ENCODE data around the gene YPEL4.
A peak's percentile ranks its signal among the peaks of the same experiment; 100 is the strongest.

YPEL4 gene

DNA sequence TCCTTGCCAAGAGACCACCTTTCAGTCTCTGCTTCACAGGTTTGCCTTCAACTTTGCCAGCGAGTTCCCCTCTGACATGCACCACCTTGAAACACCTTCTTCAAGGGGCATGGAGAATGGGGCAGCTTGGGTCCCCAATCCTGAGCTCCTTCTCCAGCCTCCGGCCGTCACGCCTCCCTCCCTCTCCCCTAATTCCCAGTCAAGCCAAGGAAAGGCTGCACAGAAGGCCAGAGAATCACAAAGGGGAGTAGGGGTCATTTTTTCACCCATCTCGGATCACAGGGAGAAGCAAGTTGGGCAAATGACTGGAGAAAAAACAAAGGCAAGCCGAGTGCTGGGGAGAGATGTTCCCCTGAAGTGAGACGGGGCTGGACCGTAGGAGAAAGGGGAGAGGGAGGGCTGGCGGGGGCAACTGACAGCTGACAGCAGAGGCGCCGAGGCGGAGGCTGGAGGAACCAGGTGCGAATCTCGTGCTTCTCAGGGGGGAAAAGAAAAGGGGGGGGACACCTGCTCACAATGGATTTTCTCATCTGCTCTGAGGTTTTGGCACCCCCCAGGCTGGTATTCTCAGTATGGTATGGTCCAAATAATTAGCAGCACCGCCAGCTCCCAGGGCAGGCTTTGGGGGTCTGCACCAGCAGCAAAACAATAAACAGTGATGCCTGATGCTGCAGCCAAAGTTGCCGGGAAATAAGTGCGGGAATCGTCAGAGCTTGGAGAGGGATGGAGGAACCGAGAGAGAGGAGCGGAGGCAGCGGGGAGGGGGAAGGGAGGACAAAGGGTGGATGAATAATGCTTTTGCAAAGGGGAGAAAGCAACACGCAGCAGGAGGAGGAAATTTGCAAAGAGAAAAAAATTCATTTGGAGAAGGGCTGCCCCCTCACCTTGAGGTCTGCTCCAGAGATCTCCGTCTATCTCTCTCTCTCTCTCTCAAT lies 644 bp downstream of the YPEL4 start:
- no peak for DNase-seq

DNA sequence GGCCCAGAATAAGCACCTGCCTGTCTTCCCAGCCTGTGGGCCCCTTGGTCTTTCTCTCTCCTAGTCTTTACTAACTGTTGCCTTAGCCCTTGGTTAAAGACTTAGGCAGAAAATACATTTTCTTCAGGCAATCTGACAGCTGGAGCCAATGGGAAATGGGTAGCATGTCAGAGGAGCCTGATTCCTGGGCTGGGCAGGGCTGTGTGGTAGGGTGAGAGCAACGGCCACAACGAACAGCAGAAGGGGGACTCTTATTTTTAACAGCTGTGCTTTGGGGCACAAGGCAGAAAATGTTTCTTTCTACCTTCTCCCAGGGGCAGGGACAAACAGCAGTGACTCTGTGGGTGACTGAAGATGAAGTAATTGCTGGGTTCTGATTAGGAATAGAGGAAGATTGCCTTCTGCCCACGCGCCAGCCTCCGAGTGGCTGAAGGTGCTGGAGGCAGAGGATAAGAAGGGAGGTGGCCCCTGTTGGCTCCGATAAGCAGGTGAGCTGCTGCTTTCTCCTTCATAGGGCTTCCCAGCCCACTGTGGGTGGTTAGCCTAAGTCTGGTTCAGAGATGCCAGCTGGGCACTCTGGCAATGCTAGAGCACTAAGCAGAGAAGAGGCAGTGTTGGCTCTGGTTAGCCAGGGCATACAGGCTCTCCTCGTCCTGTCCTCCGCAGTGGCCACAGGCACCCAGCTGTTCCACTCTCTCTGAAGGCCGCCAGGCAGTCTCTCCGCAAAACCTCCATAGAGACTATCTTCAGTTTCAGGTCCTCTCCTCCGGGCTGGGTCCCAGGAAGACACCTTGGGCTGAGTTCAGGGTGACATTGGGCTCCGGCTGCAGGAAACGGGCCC lies 1.5 kb downstream of the YPEL4 start:
- DNase-seq = no peak

DNA sequence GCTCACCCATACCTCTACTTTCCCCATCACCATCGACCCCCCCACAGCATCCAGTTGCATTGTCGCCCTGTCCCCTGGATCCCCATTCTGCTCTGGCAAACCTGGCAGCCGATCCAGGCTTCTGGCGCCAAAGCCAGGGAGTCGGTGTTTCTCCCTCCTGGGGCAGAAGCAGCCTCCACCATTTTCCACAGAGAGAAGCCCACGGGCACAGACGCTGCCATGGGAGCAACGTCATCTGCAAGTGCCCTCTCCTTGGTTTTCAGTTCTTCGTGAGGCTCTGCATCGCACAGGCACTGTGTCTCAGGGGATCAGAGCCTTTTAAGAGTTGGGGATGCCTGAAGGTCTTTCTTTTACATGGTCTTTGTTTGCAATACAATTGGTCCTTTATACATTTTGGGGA lies 2.3 kb downstream of the YPEL4 start:
- DNase-seq = no peak

DNA sequence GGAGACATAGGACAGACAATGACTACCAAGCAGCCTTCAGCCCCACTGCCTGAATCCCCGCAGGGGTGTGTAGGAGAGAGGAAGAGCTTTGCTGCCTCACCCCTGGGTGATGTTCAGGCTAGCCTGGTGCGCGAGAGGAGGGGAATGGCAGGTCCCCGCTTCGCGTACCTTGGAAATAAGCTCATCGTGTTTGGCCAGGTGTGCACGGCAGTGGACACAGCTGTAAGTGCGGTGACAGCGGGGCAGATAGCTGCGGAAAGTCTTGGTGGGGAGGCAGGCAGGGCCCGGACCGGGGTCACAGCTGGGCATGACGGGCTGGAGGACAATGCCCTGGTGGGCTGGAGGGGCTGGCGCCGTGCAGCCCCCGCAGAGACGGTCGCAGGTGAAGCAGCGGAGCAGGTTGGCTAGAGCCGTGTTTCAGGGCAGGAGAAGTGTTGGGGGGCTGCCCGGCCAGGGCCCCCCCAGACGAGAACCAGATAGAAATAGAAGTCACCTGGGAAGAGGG lies 2.9 kb downstream of the YPEL4 start:
- no peak for DNase-seq

DNA sequence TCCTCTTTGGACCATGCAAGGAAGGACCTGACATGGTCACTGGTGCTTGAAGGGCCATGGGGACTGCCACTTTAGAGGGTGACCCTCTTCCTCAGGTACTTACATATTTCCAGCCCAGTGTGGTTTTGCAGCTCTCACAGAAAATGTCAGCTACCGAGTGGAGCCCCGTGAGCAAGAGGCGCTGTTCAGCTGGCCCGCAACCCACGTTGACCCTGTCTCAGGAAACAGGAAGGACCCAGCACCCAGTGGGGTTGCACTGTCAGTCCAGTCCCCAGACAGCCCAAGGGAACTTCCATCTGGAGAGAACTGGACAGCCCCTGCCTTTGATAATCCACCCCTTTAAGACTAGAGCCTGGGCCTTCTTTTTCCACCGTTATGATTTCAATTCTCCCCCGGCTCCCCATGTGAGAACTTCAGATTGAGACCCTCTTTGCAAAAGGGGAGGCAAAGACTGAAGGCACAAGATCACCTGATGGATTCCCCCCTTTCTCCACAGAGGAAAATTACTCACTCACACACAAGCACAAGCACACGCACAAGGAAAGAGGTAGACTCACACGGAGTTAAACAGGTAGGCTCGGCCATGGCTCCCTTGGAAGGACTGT lies 3.4 kb downstream of the YPEL4 start:
- no peak for DNase-seq

DNA sequence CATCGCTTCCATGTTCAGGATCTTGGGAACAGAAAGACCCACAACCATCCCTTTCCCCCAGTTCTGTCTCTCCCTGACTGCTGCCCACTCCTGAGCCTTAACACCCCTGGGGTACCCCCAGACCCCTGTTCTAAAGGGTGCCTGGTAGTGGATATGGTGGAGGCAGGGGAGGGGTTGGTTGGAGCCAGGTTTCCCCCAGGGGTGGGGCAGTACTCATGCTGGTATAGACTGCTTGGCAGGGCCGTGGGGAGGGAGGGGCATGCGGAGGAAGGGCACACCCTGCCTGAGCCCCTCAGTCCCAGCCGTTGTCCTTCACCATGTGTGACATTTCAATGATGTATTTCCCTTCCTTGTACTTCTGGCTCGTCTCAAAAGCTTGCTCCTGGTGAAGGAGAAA lies 4.0 kb downstream of the YPEL4 start:
- DNase-seq = no peak

DNA sequence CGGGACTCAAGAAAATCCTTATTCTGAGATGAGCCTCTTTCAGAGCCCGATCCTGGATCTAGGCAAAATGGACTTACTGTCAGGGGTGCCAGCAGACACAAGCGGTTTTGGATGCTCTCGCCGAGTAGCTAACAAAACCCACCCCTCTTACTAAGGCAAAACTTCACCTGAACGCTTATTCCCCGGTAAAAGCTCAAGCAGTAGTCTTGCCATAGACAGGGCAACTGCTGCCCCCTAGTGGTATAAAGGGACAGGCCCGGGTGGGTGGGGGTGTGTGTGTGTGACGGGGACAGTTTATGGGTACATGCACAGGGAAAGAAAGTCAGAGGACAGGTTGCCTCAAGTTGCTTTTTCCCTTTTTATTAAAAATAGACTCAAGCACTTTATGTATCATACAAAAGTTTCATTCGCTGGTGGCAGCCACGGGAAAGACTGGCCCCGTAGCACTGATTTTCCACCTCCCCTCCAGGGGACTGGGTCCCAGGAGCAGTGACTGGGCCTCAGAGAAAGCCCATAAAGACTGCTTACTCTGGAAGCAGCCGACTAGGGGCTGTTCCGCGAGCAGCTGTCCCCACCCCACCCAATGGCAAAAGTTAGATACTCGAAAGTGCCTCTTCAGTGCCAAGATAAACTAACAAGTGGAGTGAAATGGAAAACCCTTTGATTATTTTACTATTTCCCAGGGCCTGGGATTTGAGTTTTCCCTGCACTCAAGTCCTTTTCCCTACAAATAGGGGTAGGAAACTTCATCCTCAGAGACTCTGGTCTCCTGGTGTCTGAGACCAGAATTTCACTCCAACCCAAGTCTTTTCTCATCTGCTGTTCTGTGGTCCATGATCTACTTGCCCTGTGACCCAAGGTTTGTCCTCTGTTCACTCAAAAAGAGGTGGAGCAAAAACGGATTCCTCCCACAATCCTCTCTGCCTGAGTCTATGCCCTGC lies 4.7 kb downstream of the YPEL4 start:
- DNase-seq = peak; percentile 61 to 83 (median 70)

DNA sequence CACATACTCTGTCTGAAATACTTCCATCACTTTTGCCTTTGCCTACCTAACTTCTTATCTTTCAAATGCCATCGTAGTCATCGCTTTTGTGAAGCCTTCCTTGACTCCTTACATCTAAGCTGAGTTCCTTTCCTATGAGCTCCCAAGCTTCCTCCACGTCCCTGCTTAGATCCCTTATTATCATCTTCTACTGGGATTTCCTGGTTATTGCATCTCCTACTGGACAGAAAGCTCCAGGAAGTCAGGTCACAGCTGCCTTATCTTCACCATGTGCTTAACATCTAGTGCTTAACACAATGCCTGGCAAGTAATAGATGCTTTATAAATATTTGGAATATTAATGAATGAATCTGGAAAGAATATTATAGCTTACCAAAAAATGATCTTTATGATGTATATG lies 5.9 kb downstream of the YPEL4 start:
- DNase-seq = no peak

DNA sequence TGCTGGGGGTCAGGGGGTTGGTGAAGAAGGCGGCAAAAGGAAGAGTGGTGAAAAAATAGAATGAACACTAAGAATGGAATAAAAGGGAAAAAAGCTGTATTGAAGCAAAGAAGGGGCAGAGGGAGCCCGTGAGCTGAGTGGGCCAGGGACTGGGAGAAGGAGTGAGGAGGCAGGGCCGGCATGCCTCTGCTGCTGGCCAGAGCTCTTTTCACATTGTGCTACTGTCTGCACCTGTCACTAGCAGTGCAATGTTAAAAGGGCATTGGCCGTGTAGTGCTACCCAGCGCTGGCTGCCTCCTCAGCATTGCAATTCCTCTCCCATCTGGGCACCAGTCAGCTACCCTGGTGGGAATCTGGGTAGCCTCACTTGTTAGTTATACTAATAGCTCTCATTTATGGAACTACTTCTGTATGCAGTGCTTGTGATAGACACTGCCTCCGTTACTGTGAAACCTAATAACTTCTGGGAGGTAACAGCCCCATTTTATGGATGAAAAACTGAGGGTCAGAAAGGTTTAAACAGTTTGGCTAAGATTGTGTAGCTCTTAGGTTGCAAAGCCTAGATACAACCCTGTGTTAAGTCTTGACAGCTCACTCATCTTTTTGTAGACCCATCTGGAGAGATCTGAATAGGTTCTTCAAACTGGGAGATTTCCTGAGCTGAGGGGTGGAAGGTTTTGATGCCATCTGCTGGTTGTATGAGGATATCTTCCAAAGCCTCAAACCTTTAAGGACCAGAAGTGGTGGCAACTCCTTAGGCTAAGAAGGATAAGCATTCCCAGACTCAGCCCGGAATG lies 8.5 kb downstream of the YPEL4 start:
- DNase-seq = no peak

DNA sequence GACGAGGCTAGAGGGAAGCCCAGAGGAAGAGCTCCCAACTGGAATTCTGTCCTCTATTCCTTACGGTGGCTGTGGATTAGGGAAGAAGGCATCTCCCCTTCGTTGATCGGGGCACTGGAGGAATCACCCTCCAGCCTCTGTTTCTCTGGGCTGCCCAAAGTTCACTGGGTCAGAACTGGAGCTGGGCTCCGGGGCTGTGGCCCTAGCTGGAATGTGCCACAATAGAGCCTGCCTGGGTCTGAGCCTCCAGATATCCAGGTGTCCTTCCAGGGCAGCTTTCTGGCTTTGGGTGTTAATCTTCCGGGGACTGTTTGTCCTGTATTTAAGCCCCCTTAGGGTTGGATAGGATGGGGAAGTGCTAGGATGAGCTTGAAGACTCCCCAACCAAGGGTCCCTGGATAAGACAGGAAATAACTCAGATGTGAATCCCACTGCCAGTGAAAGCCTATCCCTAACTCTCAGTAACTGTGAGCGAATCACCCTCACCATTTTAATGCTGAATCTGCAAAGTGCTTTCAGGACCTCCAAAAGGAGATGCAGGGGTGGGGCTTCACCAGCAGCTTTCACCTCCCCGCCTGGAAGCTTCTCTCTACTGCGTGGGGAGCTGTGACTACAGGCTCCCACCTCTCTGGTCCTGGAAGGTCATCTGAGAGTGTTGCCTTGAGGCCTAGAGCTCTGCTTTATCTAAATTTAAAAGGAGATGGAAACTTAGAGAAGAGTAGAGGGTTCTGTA lies 9.5 kb downstream of the YPEL4 start:
- DNase-seq = no peak

DNA sequence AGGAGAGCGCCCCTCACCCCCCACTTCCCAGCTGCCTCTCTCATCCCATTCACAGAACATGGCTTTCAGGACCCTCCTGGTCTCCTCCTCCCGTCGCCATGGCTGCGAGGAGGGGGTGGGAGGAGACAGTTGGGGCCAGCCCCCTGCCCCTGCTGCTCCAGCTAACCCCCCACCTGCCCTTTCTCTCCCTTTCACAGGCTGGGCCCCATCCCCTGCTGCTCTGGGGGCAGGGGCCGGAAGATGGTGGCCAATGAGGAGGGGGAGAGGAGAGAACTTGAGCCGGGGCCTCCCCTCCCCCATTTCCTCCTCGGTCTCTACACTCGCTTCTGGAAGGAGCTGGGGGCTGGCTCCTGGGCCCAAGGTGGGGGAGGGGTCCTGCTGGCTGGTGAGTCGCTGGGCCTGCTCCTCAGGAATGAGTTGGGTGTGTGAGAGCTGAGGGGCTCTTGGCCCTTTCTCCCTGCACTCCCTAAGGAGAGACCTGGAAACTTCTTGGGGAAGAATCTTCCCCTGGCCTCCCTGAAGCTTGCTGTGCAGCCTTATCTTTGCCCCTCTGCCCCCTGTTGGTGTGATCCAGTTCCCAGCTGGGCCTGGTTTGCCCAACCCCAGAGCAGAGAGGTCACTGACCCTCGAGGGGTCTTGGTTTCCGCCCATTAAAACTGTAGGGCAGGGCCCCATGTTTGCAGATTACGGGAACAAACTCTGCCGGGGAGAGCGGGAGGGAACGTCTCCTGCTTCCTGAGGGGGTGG lies 10.2 kb downstream of the YPEL4 start:
- no peak for DNase-seq

DNA sequence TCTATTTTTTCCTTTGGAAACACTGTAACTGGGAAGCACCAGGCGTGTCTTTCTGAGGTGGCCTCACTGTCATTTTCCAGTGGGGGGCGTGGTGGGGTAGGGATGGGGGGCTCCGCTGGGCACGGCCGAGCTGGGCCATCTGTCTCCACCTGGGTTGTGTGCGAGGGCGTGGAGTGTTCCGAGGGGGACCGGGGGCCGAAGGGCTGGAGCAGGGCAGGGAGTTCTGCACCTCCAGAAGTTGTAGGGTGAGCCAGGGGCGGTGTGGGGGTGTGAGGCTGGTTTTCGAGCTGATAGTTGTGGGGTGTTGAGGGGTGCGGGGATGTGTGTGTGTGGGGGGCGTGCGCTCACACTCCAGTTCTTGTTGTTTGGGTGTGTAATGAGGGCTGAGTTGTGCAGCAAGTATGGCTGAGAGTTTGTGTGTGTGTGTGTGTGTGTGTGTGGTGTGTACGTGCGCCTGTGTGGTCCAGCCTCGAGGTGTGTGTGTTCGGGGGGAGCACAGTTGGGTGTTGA lies 10.8 kb downstream of the YPEL4 start:
- DNase-seq = no peak

DNA sequence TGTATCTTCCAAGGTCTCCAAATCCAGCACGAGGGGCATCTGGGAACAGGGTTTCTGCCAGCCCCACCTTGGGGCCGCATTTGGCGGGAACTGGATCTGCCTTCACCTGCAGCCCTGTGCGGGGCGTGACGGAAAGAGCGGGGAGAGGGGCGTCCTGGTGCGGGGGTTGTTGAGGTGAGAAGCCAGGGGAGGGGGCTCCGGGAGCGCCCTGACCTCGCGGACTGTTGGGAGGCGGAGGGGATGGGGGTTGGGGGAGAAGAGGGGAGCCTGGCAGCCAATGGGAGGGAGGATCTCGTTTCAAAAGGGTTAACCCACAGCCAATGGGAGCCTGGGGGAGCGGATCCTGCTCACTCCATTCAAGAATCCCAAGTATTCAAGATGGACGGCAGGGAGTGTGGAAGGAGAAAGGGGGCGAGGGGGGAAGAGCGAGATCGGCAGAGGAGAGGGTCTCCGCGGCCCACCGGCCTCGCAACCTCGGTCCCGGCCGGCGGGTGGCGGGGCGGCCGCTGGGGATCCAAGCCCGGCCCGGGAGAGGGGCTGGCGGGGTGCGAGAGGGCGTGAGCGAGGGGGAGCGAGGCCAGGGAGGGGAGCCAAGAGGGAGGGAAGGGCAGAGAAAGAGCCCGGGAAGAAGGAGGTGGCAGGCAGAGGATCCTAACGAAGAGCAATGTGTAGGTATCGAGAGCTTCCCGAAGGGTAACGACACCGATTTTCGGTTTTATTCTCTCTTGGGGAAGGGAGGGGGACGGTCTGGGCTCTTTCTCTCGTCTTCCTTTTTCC lies 11.5 kb downstream of the YPEL4 start:
- DNase-seq = no peak

DNA sequence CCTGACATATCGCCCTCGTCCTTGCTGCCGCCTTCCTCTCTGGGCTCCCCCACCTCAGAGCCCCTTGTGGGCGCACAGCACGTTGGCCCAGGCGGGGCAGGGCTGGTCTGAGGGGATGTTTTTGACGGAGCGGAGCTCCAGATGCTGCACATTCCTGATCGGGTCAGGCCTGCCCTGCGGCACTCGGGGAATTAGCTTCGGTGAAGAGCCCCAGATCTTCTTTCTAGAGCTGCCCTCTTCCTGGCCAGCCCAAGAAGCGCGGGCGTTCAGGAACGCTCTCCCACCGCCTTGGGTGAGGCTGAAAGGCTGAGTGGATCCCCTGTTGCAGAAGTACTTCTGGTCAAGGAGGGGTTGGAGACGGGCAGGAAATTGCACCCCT lies 12.1 kb downstream of the YPEL4 start:
- DNase-seq = no peak

DNA sequence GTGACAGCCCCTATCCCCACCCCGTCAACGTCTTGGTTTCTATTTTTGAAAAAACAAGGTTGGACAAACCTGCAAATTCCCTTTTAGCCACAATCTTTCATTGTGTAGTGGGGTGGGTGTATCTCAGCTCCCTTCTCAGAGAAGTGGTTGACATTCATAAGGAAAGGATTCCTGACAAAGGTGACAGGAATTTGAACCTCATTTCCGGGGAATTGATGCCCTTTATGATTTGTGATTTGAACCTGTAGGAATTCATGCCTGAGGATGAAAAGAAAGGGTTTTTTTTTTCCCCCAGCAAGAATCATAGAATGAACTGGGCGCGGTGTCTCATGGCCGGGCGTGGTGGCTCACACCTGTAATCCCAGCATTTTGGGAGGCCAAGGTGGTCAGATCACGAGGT lies 14.5 kb downstream of the YPEL4 start:
- no peak for DNase-seq

DNA sequence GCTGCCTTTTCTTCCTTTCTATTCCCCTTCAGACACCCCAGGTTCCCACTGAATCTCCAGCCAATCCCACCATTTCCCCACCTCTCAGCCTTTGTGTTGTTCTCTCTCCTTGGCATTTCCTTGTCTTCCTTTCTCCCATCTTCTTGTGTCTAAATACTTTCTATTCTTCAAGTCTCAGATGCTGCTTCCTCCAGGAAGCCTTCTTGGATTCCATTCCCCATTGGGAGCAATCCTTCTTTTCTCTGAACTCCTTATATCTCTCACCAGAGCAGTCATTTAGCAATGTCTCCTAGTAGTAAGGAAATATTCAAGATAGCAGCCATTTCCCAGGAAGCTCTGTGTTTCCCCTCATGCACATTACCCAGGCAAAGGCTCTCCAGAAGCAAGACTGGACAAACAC lies 15.4 kb downstream of the YPEL4 start:
- no peak for DNase-seq

DNA sequence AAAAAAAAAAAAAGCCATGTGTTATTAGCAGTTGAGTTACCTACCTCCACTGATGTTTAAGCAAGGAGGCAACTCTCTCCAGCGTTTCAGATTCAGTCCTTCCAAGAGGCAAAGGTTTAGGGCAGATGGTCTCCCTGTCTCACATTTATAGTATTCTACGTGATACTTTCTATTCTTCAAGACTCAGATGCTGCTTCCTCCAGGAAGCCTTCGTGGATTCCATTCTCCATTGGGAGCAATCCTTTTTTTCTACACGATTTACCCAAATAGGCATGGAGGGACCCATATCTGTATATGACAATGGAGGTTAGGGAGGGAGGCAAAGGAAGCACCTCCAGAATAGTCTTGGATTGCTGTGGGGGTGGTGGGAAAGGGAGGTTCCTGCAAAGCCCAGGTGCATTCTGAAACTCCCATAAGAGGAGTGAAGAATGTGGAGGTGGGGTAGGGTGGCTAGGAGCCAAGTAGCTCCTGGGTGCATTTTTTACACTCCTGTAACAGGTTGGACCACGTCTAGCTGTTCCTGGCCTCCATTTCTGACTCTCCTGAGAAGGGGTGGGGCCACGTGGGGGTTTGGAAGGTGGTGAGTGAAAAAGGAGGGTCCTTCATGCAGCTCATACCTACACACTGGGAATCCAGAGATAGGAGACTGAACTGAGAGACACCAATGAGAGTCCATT lies 16.2 kb downstream of the YPEL4 start:
- no peak for DNase-seq

DNA sequence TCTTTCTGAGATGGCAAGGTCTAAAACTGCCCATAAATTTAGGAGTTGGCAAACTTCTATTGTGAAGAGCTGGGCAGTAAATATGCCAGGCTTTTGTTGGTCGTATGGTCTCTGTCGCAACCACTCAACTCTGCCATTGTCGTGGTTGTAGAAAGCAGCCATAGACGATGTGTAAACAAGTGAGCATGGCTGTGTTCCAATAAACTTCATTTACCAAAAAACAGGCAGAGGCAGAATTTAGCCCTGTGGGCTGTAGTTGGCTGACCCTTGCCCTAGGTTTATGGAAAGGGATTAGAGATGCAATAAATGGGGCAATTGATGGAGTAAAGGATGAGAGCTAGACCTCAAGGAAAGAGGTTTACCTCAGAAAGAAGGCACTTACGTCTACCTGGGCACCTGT lies 17.6 kb downstream of the YPEL4 start:
- DNase-seq = no peak

Data from activated CD4-positive, CD25-positive, alpha-beta regulatory T cell (primary cell).